GM19463 (cell line): ENCODE measurements around the gene JPH2.

ENCODE experiments used
- ATAC-seq: cut with Tn5 transposase; IDR thresholded peaks from one replicate; pipeline ENCODE4 v1.9.1; 2021; ENCODE audit warnings: mild to moderate bottlenecking, moderate library complexity; ENCODE audit not compliant: unreplicated experiment

Gene JPH2

DNA sequence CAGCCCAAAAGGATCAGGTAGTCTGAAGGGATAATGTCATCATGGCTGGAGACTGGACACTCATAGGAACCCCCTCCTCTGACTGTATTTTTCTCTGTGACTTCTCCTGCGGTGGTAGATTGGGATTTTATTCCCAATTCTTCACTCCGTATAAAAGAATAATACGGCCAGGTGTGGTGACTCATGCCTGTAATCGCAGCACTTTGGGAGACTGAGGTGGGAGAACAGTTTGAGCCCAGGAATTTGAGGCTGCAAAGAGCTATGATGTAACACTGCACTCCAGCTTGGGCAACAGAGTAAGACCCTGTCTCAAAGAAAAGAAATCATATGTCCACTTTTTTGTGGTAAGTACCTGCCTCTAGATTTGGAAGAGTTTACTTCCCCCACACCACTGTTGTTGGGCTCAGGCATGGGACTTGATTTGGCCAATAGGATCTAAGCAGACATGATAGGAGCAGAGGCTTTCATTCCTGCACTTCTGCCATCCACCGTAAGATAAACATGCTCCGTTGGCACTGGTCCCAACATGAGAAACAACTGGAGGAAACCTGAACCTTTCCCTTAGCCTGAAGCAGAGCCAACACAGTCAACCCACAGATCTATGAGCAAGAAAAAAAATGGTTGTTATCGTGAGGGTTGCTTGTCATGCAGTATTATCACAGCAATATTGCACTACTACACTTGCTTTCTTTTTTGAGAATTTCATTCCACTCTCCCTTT lies 82.0 kb downstream of the JPH2 start:
- ATAC-seq: no peak

DNA sequence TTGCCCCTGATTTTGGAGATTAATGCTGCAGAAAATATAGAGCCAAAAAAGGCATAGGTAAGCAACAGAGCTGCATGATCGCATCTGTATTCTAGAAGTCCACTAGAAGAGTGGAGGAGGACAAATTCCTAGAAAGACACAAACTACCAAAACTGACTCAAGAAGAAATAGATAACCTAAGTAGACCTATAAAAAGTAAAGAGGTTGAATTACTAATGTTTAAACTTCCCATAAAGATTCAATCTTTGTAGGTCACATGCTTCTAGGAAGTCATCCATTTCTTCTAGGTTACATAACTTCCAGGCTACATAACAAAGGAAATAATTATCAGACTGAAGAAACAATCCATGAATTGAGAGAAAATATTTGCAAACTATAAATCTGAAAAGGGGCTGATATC lies 84.4 kb downstream of the JPH2 start:
- no peak for ATAC-seq

DNA sequence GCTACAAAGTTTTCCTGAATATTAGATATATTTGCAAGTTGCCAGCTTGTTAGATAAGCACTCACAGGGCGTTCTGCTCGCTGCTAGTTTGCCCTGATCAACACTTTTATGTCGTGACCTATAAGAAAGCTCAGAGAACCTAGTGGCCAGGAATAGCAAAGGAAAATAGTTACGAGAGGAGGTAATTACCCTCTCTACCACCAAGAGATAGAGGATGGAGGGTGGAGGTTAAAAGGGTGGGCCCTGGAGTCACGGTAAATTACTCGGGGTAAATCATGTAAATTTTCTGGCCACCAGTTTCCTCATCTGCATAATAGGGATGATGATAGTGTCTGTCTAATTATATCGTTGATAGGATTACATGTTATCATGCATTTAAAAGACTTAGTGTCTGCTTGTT lies 87.2 kb downstream of the JPH2 start:
- no peak for ATAC-seq

DNA sequence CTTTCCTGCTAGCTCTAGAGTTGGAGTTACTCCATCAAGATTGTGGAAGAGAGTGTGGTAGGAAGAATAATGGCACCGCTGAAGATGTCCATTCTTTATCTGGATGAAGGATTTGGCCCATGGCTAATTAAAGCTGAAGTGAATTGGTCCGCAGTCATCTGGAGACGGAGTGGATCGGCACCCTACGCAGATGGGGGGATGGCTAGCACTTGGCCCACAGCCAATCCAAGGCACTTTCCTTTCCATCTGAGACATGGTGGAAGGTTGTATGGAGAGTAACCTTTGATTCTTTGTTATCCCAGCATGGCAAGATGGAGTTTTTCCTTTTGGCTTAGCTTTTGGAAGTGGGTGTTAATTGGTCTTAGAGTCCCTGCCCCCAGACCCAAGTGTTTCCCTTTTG lies 88.3 kb downstream of the JPH2 start:
- ATAC-seq: no peak

DNA sequence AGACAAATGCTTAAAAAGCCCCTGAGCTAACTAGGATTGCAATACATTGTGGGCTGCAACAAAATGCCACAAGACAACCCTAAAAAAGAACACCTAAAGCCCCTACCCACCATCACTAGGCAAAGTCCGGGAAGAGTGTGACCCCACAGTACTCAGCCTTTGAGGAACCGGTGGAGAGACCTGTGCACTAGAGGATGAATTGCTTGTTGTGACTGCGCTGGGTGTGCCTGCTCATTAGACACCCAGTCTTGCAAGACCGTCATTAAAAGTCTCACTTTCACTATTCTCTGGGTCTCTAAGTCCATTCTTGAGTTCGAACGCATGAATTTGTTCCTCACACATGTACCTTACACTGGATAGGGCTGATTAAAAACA lies 88.7 kb downstream of the JPH2 start:
- no peak for ATAC-seq

DNA sequence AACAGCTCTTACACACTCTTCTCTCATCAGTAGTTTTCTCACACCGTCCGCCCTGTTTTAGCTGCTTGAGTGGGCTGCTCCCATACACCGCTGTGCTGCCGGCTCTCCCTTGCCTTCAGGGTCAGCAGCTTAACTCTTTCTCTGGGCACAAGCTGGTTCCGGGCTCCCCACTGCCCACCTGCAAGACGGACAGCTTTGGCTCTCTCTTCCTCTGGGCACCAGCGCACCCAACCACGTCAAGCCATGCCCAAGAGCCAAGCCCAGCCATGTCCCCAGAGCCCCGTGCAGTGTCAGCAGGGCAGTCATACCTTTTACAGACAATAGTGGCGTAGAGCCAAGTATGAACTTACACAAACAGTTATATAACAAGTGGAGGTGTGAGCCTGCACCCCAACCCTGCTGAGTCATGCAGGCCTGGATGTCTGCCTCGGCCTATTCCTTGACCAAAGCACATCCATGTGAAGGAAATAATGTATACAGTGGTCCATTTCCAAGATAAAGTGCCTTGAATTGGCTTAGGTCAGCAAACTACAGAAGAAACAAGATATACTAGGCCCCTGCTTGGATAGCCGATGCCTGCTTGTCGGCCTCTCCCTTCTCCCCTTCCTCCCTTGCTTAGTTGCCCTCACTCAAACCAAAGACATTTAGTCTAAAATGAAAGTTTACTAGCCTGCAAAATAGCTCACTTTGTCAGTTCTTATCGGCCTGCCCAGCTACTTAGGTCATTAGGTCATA lies 89.3 kb downstream of the JPH2 start:
- ATAC-seq: no peak

DNA sequence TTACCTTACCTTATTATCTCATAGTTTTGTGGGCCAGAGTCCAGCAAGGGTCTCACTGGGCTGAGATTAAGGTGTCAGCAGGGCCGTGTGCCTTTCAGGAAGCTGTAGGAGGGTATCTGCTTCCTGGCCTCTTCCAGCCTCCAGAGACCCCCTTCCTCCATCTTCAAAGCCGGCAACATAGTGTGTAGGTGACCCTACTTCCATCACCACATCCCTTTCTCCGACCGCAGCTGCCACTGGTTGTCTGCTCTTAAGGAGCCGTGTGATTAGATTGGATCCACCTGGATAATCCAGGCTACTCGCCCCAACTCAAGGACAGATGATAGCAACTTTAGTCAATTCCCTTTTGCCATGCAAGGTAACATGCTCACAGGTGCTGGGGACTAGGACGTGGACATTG lies 91.2 kb downstream of the JPH2 start:
- no peak for ATAC-seq

DNA sequence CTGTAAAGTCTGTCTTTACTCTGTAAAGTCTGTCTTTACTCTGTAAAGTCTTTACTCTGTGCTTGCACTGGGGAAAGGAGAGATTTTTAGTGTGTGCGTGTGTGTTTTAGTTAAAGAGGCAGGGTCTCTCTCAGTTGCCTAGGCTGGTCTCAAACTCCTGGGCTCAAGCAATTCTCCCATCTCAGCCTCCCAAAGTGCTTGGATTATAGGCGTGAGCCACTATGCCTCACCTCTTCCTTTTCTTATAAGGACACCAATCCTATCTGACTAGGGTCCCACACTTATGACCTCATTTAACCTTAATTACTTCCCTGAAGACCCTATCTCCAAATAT lies 93.8 kb downstream of the JPH2 start:
- no peak for ATAC-seq

DNA sequence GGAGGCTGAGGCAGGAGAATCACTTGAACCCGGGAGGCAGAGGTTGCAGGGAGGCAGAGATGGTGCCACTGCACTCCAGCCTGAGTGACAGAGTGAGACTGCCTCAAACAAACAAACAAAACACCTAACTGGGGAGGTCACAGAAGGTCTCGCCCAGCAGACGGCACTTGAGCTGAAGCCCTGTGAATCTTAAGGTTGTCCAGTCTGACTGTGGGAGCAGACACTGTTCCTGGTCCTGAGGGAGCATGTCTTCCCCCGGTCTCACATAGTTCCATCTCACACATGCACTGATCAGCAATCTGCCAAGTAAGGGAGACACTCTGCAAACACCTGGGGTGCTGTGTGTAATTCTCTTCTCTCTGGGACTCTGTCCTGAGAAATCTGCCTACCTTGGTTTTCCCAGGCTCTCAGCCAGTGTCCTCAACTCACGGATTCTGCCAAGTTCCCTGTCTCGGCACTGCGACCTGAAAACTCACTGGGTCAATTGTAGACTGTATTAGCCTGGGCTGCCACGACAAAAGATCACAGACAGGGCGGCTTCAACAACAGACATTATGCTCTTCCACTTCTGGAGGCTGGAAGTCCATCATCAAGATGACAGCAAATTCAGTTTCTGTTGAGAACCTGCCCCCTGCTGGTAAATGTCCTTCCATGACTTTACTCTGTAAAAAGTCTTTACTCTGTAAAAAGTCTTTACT lies 94.3 kb downstream of the JPH2 start:
- ATAC-seq: no peak

DNA sequence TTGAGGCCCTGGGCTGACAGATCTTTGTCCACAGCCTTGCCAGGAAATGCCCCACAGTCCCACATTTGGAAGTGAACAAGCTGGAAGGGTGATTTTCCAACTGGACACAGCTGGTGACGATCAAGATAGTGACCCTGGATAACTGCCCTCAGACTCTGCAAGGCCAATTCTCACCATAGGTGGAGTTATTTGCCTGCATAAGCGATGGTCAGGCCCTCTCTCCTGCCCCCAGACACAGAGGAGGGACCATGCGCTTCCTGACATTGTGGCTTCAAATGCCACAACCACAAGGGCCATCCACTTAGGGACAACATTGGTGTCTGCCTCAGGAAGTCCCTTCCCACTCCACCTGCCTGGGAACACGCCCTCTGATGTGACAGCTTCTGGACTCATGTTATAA lies 96.0 kb downstream of the JPH2 start:
- ATAC-seq: no peak

DNA sequence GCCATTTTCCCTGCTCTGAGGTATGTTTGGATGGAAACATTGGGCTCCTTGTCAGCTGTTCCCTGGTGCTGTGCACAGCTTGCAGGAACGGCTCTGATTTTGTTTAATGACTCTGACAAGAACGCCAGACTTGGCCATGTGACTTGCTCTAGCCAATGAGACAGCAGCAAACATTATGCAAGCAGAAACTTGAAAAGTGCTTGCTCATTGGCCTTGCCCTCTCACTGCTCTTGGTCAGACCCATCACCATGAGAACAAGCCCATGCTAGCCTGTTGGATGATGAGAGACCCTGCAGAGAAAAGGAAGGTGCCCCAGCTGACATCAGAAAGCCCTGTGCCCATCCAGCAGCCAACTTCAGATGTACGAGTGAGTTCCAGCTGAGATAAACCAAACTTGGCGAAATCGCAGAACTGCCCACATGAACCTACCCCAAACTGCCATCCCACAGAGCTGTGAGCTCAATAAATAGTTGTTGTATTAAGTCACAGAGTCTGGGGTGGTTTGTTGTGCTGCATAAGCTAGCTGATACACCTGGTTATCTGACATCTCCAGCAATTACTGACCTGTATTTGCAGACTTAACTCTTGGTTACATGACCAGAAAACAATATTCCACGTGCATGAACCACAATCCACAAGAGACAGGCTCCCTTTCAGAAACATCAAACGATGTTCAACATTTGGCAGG lies 96.9 kb downstream of the JPH2 start:
- no peak for ATAC-seq

DNA sequence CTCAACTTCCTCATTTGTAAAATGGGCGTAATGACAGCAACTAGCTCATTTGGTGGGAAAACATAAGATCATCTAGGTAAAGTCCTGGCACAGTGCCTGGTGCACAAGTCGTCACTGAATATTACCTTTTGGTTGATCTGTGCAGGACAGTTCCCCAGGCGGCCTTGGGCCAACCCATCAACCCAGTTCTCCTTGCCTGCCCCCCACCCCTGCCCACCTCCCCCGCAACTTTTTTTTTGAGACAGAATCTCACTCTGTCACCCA lies 99.2 kb downstream of the JPH2 start:
- ATAC-seq: no peak

DNA sequence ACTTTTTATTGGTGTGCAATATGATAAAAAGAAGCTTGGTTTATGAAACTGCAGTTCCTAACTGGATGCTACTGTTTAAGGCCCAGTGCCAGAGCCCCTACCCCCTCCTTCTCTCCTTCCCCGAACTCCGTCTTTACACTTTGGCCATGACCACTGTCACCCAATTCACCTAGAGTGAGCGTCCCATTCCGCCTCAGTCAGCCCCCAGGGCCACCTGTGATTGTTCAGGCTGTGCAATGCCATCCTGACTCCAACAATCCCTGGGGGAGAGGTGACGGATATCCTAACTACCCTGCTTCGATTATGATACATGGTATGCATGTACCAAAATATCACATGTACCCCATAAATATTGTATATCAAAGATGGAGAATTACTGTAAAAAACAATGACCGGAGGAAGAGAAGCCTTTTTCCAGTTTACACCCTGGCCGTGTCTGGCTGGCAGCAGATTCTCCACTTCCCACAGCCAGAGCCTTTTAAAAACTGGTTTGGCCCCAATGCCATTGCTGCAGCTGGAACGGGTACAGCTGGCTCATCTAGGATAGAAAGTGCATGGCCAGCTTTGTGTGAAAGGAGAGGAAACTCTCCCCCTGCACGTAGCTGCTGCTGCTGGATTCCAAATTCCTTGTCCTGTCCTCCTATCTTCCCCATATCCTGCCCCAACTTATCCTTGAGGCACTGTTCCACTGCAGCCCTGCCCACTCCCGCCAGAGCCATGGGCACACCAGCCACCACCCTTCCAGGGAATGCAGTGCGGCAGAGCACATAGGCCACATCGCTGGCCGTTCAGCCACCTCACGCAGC lies 99.7 kb downstream of the JPH2 start:
- ATAC-seq: no peak

DNA sequence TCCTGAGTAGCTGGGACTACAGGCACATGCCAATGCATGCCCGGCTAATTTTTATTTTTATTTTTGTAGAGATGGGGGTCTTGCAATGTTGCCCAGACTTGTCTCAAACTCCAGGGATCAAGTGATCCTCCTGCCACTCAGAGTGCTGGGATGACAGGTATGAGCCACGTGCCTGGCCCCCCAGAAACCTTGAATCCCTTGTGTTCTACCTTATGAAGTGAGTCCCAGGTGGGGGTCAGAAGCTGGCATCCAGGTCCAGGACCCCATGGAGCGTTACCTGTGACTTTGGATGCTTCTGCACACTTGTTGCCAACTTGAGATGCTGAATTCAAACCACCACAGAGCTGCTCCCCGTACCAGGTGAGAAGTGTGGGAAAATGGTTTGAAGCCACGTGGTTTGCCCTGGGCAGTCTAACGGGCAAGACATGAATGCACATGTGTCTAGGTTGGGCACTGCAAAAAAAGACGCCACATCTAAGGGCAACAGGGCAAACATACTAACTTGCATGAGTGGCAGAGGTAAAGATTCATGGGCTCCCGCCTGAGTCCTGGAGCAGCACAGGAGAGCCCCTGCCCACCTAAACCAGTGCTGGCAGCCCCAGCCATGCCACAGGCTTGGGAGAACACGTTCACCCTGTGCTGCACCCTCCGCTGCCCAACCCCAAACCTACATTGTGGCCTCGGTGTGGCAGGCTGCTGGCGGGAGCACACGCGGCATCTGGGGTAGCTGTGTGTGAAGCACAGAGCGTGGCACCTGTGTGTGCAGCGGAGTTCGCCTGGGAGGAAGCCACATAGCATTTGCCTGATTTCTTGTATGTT lies 101.2 kb downstream of the JPH2 start:
- no peak for ATAC-seq

DNA sequence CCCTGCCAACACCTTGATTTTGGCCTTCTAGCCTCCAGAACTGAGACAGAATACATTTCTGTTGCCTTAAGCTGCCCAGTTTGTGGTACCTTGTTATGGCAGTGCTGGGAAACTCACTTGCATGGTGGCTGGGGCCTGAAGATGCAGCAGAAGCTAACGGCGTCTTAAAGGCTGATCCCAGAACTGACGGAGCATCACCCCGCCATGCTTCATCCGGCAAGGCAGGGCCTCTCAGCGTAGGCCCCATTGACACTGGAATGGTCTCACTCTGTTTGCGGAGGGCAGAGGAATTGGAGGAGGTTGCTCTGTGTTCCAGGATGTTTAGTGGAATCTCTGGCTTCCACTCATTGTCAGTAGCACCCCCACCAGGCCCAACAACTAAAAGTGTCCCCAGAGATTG lies 102.1 kb downstream of the JPH2 start:
- ATAC-seq: no peak

DNA sequence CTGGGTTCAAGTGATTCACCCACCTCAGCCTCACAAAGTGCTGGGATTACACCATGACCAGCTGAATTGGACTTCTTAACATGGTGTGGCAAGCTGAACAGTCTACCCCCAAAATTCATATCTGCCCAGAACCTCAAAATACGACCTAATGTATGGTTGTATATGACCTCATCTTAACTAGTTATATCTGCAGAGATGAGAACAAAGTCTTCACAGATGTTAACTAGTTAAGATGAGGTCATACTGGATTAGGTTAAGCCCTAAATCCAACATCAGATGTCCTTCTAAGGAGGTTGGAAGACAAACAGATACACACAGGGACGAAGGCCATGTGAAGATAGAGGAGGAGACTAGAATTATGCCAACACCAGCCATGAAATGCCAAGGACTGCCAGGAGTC lies 102.5 kb downstream of the JPH2 start:
- ATAC-seq: no peak

DNA sequence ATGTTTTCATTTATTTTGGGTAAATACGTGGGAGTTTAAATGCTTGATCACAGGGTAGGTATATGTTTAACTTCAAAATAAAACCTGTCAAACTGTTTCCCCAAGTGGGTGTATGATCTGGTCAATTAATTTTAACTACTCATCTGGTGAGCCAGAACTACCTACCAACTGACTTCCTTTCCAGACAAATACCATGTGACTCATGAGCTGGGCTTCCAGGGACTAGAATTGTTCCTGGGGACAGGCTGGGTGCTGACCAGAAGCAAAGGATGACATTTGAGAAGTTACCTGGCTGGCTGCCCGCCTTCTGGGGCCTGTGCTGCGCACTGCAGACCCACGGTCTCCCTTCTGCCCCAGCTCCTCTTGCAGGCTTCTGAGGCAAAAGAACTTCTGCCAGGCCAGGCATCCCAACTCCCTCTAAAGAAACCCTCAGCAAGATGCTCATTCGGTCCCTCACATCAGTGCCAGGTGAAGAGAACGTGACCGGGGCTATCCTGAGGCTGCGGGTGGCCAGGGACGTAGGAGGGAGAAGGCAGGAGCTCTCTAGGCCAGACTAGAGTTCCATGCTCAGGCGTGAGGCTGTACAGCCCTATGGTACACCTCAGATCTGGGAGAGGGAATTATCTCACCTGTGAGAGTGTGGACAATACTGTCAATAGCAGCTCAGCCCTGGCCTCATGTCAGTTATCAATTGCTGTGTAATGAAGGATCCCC lies 103.6 kb downstream of the JPH2 start:
- ATAC-seq: no peak

DNA sequence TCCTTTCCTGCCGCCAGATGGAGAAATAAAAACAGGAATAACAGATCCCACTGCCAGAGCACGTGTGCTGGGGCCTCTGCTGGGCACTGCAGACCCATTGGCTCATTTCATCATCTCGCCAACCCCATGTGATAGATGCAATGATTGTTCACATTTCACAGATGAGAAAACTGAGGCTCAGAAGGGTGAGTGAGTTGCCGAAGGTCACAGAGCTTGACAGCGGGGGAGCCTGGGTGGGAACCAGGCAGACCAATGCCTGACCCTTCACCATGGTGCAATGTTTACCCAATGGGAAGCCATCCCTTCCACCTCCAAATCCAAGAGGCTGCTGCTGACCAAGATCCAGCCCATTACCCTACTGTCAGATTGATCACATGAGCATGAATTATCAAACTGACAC lies 105.1 kb downstream of the JPH2 start:
- ATAC-seq: no peak

DNA sequence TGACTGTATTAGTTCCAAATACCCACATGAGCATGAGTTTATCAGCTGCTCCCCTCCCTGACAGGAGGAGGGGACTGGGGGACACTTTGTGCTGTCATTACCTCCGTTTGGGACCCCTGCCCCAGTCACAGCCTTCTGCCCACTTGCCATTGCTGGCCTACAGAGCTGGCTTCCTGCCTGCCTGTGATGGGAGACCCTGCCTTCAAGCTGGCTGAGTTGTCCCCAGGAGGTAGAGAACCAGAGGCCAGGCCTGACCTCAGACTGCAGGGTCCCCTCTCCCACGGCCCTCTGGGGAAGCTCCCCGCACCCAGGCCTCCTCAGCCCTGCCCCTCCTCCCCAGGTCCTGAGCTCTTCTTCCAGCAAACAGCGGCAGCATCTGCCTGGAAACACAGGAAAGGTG lies 105.5 kb downstream of the JPH2 start:
- no peak for ATAC-seq
